Small intestine (tissue), 7 donors: ENCODE results near the gene REXO1. TPM values are rescaled to one million over a fixed set of nuclear protein-coding genes. Genes with fewer than 3 reads are reported as not detected.

Experiments
- DNase-seq, 2 donors: peaks; one replicate each; pipeline versions ENCODE4 v3.0.0 to v3.0.0-alpha.2; 2013
- FAIRE-seq: peaks from 2 replicates; lab custom pipeline; 2012; peaks lifted over from hg19 to GRCh38; lab: Jason Lieb, UNC
- H3K27ac ChIP-seq, 3 donors: one replicate each; pipeline ENCODE4 v1.5.1; 2013; ENCODE audit warnings: low read length in 2 of 3, mild to moderate bottlenecking in 2 of 3, control low read depth in 1 of 3, inconsistent platforms in 1 of 3, low read depth in 1 of 3, moderate library complexity in 1 of 3
- H3K27me3 ChIP-seq, 3 donors: one replicate each; pipeline ENCODE4 v1.6.1; 2013; ENCODE audit warnings: low read length in 3 of 3, inconsistent platforms in 1 of 3; ENCODE audit not compliant: control insufficient read depth in 3 of 3, insufficient read depth in 3 of 3
- H3K36me3 ChIP-seq, 3 donors: one replicate each; pipeline ENCODE4 v1.6.1; 2013; ENCODE audit warnings: low read length in 3 of 3, inconsistent platforms in 1 of 3, low read depth in 1 of 3, mild to moderate bottlenecking in 1 of 3, moderate library complexity in 1 of 3; ENCODE audit not compliant: control insufficient read depth in 3 of 3, insufficient read depth in 2 of 3
- H3K4me1 ChIP-seq, 3 donors: one replicate each; pipeline ENCODE4 v1.6.1; 2013; ENCODE audit warnings: low read length in 2 of 3, inconsistent platforms in 1 of 3, low read depth in 1 of 3, mild to moderate bottlenecking in 1 of 3, moderate library complexity in 1 of 3; ENCODE audit not compliant: control insufficient read depth in 3 of 3, insufficient read depth in 2 of 3
- H3K4me3 ChIP-seq, 3 donors: one replicate each; pipeline ENCODE4 v1.5.1; 2013; ENCODE audit warnings: low read length in 3 of 3, control low read depth in 1 of 3, inconsistent platforms in 1 of 3, low read depth in 1 of 3, mild to moderate bottlenecking in 1 of 3, moderate library complexity in 1 of 3
- H3K9me3 ChIP-seq, 2 donors: one replicate each; pipeline ENCODE4 v1.6.1; 2013; ENCODE audit warnings: low read depth in 1 of 2, low read length in 1 of 2; ENCODE audit not compliant: control insufficient read depth in 2 of 2, insufficient read depth in 1 of 2
- WGBS, 3 donors: extraction: QIAGEN DNeasy Blood & Tissue Kit; methylation state at CpG; one replicate each; pipeline ENCODE4 v1.1.7; 2013; 5-methylcytosine and 5-hydroxymethylcytosine counted together
- polyA plus RNA-seq, 4 donors: library from polyadenylated mRNA; stranded (reverse) in 3 of 4; unstranded in 1 of 4; fragments of 200-250 nt in 3 of 4; fragments of 120-200 nt in 1 of 4; gene quantifications; one replicate each; pipeline versions ENCODE4 v1.2.1 to v1.2.3, GENCODE V29; 2013
- donor health status: healthy with polysubstance abuse.
- donor health status: control.
- donor health status: control.
- donor health status: Bipolar disorder and iron deficiency.
- donor health status: healthy.

The REXO1 gene
- polyA plus RNA-seq, 4 donors = 18.4 to 31.8 (median 23.6) TPM

DNA sequence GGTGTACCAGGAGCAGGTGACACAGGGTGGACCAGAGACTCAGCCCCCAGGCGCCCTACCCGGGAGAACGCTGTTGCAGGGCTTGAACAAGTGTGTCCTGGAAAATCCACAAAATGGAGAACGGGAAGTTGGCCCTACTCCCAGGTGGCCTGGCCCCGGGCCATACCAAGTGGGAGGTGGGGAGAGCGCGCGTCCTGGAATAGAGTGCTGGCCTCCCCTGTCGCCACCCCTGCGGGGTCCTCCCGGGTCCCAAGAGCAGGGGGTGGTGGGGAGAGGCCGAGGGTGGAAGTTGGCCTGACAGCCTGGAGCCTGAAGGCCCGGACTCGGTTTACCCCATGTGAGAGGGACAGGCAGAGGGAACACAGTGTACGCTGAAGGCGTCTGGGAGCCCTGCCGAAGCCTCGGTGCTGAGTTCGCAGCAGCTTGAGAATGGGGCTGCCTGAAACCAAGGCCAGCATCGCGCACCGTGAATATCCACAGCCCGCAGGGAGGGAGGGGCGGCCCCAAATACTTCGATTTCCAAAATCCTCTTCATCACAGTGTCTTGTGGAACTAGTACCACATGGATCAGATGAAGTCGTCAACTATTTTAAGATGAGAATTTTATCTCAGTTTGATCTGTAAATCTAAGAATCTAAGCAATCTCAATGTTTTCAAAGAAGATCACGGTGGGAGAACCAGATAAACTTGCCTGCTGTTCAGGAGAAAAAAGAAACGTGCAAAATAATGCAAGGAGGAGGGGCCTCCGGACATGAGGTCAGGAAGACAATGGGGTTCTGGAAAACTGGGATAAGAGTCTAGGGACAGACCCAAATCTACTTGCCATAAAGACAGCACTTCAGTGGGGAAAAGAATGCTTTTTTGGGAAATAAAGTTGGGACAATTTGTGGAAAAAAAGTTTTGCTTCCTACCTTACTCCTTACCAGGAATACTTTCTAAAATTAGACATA is 25.5 kb upstream of the REXO1 start:
- no peaks in the 10 kb centered on the region for H3K27me3 ChIP-seq
- peaks cover 0 to 39% (median 0%) of the 10 kb centered on the region in 3 donors for H3K36me3 ChIP-seq
- H3K27ac ChIP-seq = peak overlapping the region in 1 of 3 donors; percentile 72
- H3K9me3 ChIP-seq = no peaks in the 10 kb centered on the region
- peaks cover 0 to 7% (median 6%) of the 10 kb centered on the region in 3 donors for H3K4me1 ChIP-seq
- WGBS, 3 donors = 68 to 79% (median 71%) methylated on average over 25 to 29 of the region's 29 CpGs
- DNase-seq (no peak), FAIRE-seq (no peak)
- no peak overlapping the region for H3K4me3 ChIP-seq

DNA sequence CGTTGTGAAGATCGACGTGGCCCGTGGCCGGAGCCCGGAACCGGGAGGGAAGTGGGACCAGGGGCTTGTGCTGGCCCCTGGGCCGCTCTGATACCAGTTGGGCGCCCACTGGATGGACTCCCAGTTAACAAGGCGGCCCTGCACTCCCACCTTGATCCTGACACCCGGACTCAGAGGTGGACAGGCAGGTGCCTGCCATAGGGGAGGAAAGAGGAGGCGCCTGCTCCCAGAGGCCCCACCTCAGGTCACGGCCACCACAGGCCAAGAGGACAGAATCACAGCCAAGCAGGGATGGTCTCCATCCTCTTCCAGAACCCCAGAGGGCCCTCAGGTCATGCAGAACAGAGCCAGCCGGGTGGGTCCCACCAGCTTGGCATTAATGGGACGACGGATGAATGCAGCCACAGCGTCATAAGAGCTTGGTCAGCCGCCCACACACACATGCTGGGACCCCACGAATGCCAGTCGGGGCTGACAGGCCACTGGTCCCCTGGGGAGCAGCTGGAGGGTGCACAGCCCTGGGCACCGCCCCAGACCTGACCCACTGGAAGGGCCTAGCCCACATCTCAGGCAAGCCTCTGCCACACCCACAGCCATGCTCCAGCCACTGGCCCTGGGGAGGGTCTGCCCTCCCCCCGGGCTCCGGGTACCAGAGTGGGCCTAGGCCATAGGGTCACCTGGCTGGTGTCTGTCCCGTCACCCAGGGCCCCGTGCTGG is 24.7 kb upstream of the REXO1 start:
- Histone ChIP-seq H3K4me1 (peaks cover 0 to 7% (median 6%) of the 10 kb centered on the region in 3 donors), H3K36me3 (peaks cover 0 to 37% (median 0%) of the 10 kb centered on the region in 3 donors), H3K27me3 (no peaks in the 10 kb centered on the region), H3K27ac (peak overlapping the region in 1 of 3 donors; percentile 3), H3K9me3 (no peaks in the 10 kb centered on the region), H3K4me3 (no peak overlapping the region)
- no peak for DNase-seq
- 88 to 92% (median 88%) methylated on average over 25 of the region's 25 CpGs for WGBS, 3 donors
- no peak for FAIRE-seq

DNA sequence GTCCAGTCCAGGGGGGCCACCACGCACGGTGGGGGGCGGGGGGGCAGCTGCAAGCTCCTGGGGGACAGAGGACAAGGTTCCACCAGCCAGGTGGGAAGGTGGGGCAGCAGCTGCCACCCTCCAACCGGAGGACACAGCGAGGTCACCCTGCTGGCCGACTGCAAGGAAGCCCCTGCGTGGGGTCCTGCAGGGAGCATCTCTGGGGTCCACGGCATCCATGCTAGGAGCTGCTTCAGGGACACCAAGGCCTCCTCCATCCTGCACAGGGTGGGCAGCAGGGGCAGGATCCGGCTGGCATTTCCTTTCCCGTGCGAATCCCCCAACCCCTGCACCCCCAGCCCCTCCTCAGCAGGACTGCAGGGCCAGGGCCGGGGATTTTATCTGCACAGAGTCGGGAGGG is 23.3 kb upstream of the REXO1 start:
- no peak for FAIRE-seq
- Histone ChIP-seq H3K27me3 (no peaks in the 10 kb centered on the region), H3K4me1 (peaks cover 0 to 9% (median 6%) of the 10 kb centered on the region in 3 donors), H3K27ac (no peak overlapping the region), H3K36me3 (peaks cover 0 to 37% (median 0%) of the 10 kb centered on the region in 3 donors), H3K4me3 (no peak overlapping the region), H3K9me3 (no peaks in the 10 kb centered on the region)
- no peak for DNase-seq
- WGBS, 3 donors = 84 to 89% (median 87%) methylated on average over 7 to 13 of the region's 13 CpGs

DNA sequence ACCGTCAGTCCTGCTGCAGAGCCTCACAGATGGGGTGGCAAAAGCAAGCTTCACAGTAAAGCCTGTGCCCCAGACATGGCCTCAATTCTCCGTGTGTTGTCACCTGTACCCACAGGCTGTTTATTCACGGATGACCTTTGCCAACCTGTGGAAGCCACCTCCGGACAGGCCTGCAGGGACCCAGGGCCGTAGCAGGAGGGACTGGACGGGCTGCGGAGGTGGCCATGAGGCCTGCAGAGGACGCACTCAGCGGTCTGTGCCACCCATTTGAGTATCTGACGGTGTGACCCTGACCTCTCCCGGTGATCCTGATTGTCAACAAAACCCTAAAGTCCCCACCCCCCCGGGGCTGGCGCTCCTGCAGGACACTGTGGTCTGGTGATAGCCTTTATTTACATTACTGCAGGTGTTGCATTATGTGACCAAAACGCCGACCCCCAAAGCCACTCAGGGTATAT is 22.9 kb upstream of the REXO1 start:
- DNase-seq (no peak), FAIRE-seq (no peak)
- H3K4me1 ChIP-seq = peaks cover 0 to 6% (median 5%) of the 10 kb centered on the region in 3 donors

DNA sequence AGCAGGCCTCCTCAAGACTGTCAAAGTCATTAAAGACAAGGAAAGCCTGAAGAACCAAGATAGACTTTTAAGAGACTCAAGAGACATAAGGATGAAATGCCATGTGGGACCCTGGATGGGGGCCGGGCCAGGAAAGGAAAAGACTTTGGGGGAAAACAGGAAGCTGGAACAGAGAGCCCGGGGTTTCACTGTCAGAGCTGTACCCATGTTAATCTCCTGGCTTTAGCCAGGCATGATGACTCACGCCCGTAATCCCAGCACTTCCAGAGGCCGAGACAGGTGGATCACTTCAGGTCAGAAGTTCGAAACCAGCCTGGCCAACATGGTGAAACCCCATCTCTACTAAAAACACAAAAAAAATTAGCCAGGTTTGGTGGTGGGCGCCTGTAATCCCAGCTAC is 20.7 kb upstream of the REXO1 start:
- H3K27me3 ChIP-seq = no peaks in the 10 kb centered on the region
- H3K4me3 ChIP-seq = no peak overlapping the region
- no peak for DNase-seq
- peaks cover 0 to 9% (median 3%) of the 10 kb centered on the region in 3 donors for H3K4me1 ChIP-seq
- H3K36me3 ChIP-seq = peaks cover 0 to 37% (median 0%) of the 10 kb centered on the region in 3 donors
- WGBS, 3 donors = 79 to 86% (median 80%) methylated on average over 7 of the region's 7 CpGs
- no peak overlapping the region for H3K27ac ChIP-seq
- no peak for FAIRE-seq
- no peaks in the 10 kb centered on the region for H3K9me3 ChIP-seq

More for the DNA sequence above, 22.9 kb upstream of the REXO1 start:
- no peak overlapping the region for H3K4me3 ChIP-seq
- H3K9me3 ChIP-seq = no peaks in the 10 kb centered on the region
- peaks cover 0 to 37% (median 0%) of the 10 kb centered on the region in 3 donors for H3K36me3 ChIP-seq
- H3K27ac ChIP-seq = no peak overlapping the region
- 65 to 81% (median 68%) methylated on average over 15 of the region's 15 CpGs for WGBS, 3 donors
- no peaks in the 10 kb centered on the region for H3K27me3 ChIP-seq

DNA sequence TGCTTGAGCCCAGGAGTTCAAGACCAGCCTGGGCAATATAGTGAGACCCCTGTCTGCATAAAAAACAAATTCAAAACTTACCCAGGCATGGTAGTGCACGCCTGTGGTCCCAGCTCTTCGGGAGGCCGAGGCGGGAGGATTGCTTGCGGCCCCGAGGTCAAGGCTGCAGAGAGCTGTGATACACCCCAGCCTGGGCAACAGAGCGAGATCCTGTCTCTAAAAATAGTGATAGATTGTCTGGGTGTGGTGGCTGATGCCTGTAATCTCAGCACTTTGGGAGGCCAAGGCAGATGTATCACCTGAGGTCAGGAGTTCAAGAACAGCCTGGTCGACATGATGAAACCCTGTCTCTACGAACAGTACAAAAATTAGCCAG is 19.1 kb upstream of the REXO1 start:
- no peak overlapping the region for H3K4me3 ChIP-seq
- H3K27ac ChIP-seq = no peak overlapping the region
- H3K9me3 ChIP-seq = no peaks in the 10 kb centered on the region
- H3K4me1 ChIP-seq = peaks cover 0 to 9% (median 0%) of the 10 kb centered on the region in 3 donors
- whole genome bisulfite sequencing, 3 donors = 85 to 89% (median 88%) methylated on average over 9 of the region's 9 CpGs
- peaks cover 0 to 21% (median 0%) of the 10 kb centered on the region in 3 donors for H3K36me3 ChIP-seq
- no peak for DNase-seq
- H3K27me3 ChIP-seq = no peaks in the 10 kb centered on the region
- no peak for FAIRE-seq

DNA sequence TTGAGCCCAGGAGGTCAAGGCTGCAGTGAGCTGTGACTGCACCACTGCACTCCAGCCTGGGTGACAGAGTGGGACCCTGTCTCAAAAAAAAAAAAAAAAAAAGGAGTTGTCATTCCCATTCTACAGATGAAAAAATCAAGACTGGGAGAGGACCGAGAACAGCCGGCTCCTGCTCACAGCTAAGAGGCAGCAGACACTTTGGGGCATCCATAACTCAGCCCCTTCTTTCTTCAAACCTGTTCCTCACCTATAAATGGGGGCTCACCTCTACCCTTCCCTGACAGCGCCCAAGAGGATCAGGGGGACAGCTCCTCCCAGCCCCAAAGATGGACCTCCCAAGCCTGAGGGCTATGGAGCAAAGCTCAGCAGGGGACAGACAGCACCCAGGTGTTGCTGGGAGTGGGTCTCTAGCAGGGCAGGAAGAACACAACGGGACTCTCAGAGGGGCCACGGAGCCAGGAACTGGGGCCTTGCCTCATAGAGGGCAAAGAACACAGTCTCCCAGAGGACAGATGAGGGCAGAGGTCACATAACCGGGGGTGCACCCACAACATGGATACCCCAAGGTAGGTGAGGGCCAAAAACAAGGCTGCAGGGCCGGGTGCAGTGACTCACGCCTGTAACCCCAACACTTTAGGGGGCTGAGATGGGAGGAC is 18.5 kb upstream of the REXO1 start:
- H3K4me1 ChIP-seq = peaks cover 0 to 10% (median 0%) of the 10 kb centered on the region in 3 donors
- H3K4me3 ChIP-seq = no peak overlapping the region
- no peak overlapping the region for H3K27ac ChIP-seq
- peaks cover 0 to 22% (median 0%) of the 10 kb centered on the region in 3 donors for H3K36me3 ChIP-seq
- H3K27me3 ChIP-seq = no peaks in the 10 kb centered on the region
- 56 to 76% (median 68%) methylated on average over 8 of the region's 8 CpGs for WGBS, 3 donors
- no peaks in the 10 kb centered on the region for H3K9me3 ChIP-seq
- FAIRE-seq (no peak), DNase-seq (peak; percentile 24 to 39)
